ENCODE data around the gene GANC. TPM values are rescaled to one million over a fixed set of nuclear protein-coding genes. Genes with fewer than 3 reads are reported as not detected.

GANC gene
- polyA plus RNA-seq, 3 donors: 14.5 to 24.4 (median 21.1) TPM

GRCh38 chr15:42284551-42284950 is 11.6 kb downstream of the GANC start:
- Histone ChIP-seq H2AFZ (ENCODE audit: insufficient read depth, low read depth, low read length, poor library complexity, severe bottlenecking) (no peak overlapping the region), H3K79me2 (ENCODE audit: insufficient read depth, low read length) (peaks cover 12% of the 10 kb centered on the region), H3K27ac (ENCODE audit: low read depth in 1 of 2, low read length in 2 of 2) (peak overlapping the region in 1 of 2 donors; percentile 69), H3K9ac (ENCODE audit: insufficient read depth, low read length, poor library complexity, severe bottlenecking) (no peak overlapping the region), H3K4me3 (replicated peaks in 1 of 3; ENCODE audit: low read depth in 2 of 3, low read length in 3 of 3) (no peak overlapping the region), H3K36me3 (replicated peaks in 1 of 2; ENCODE audit: control insufficient read depth in 1 of 2, insufficient read depth in 2 of 2, low read length in 2 of 2) (peaks cover 63 to 79% of the 10 kb centered on the region in 2 donors), H3K4me2 (replicated peaks; ENCODE audit: extremely low read depth, low read length, poor library complexity, severe bottlenecking) (no peak overlapping the region), H3K4me1 (ENCODE audit: control insufficient read depth in 1 of 2, insufficient read depth in 2 of 2, low read length in 2 of 2) (peaks cover 21 to 26% of the 10 kb centered on the region in 2 donors), H4K20me1 (ENCODE audit: insufficient read depth, low read length) (no peaks in the 10 kb centered on the region), H3K9me3 (replicated peaks in 1 of 2; ENCODE audit: control insufficient read depth in 1 of 2, insufficient read depth in 1 of 2, low read length in 2 of 2) (no peaks in the 10 kb centered on the region), H3K27me3 (ENCODE audit: control insufficient read depth in 2 of 2, insufficient read depth in 2 of 2, low read length in 2 of 2) (no peaks in the 10 kb centered on the region)
- no peak for DNase-seq
- no peaks in the 10 kb centered on the region for H3K9me3 Mint-ChIP-seq
- intact Hi-C loops (cut with micrococcal nuclease): no loop called here
- peaks cover 31% of the 10 kb centered on the region for H3K4me1 Mint-ChIP-seq
- no peaks in the 10 kb centered on the region for H3K27me3 Mint-ChIP-seq (ENCODE audit: low read depth in 3 of 3)
- H3K36me3 Mint-ChIP-seq: peaks cover 64 to 68% of the 10 kb centered on the region in 2 donors
- no peak for TF ChIP-seq CTCF (IDR thresholded peaks at IDR 0.05)
- no peak overlapping the region for H3K4me3 Mint-ChIP-seq
- peak overlapping the region in 2 of 7 donors; percentile 24 to 63 for H3K27ac Mint-ChIP-seq

GRCh38 chr15:42285034-42285433 is 12.0 kb downstream of the GANC start:
- DNase-seq: no peak
- H3K27ac Mint-ChIP-seq: peak overlapping the region in 6 of 7 donors; percentile 46 to 85 (median 70)
- Histone ChIP-seq H3K4me1 (ENCODE audit: control insufficient read depth in 1 of 2, insufficient read depth in 2 of 2, low read length in 2 of 2) (peaks cover 16 to 21% of the 10 kb centered on the region in 2 donors), H3K4me3 (replicated peaks in 1 of 3; ENCODE audit: low read depth in 2 of 3, low read length in 3 of 3) (no peak overlapping the region), H4K20me1 (ENCODE audit: insufficient read depth, low read length) (no peaks in the 10 kb centered on the region), H3K36me3 (replicated peaks in 1 of 2; ENCODE audit: control insufficient read depth in 1 of 2, insufficient read depth in 2 of 2, low read length in 2 of 2) (peaks cover 68 to 84% of the 10 kb centered on the region in 2 donors), H3K4me2 (replicated peaks; ENCODE audit: extremely low read depth, low read length, poor library complexity, severe bottlenecking) (no peak overlapping the region), H3K9me3 (replicated peaks in 1 of 2; ENCODE audit: control insufficient read depth in 1 of 2, insufficient read depth in 1 of 2, low read length in 2 of 2) (no peaks in the 10 kb centered on the region), H3K79me2 (ENCODE audit: insufficient read depth, low read length) (peaks cover 12% of the 10 kb centered on the region), H2AFZ (ENCODE audit: insufficient read depth, low read depth, low read length, poor library complexity, severe bottlenecking) (no peak overlapping the region), H3K9ac (ENCODE audit: insufficient read depth, low read length, poor library complexity, severe bottlenecking) (no peak overlapping the region), H3K27ac (ENCODE audit: low read depth in 1 of 2, low read length in 2 of 2) (peak overlapping the region in 1 of 2 donors; percentile 69), H3K27me3 (ENCODE audit: control insufficient read depth in 2 of 2, insufficient read depth in 2 of 2, low read length in 2 of 2) (no peaks in the 10 kb centered on the region)
- H3K27me3 Mint-ChIP-seq (ENCODE audit: low read depth in 3 of 3): no peaks in the 10 kb centered on the region
- intact Hi-C loops (cut with micrococcal nuclease): no loop called here
- WGBS (ENCODE audit: insufficient coverage): no CpG with 5 or more reads among the region's 1 CpG
- peaks cover 65 to 72% of the 10 kb centered on the region in 2 donors for H3K36me3 Mint-ChIP-seq
- no peaks in the 10 kb centered on the region for H3K9me3 Mint-ChIP-seq
- no peak overlapping the region for H3K4me3 Mint-ChIP-seq
- peaks cover 27% of the 10 kb centered on the region for H3K4me1 Mint-ChIP-seq
- TF ChIP-seq CTCF (IDR thresholded peaks at IDR 0.05): no peak

All from CD14-positive monocyte (primary cell).